ENCODE results near the gene NT5C2. TPM values are rescaled to one million over a fixed set of nuclear protein-coding genes. Genes with fewer than 3 reads are reported as not detected.
"Not testable (repeated sequence)": the region's sequence is repeated elsewhere in the genome, so short reads cannot be mapped to it uniquely, and the experiment has no call there.

The NT5C2 gene
- total RNA-seq, 1 donor: 62.2 TPM

DNA sequence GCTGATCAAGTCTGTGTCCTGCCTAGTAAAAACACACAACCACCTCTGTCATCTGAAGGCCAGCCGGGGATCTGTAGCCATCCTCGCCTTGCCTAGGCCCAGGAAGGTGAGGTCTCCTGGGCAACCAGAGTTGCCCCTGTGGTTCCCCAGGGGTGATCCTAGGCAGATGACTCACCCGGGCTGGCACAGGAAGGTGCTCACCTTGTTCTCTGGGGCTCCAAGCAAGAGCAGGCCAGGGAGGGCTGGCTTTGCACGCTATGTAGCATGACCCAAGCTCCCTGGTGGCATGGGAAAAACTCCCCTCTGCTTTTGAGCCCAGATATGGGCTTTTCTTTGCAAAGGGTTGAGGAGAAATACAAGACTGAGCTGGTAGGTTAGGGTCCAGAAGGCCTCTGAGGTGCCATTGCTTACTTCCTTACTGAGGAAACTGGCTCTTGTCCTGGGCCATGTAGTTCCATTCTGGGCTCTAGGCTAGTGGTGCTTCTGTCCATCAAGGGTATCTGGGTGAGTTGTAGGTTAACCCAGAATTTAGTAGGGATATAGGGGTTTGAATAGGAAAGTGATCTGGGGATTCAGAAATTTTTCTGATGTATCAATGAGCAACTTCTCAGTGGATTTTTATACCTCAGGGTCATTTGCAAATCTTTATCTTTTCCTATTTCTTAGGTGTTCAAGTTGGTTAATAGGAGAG, 112.0 kb downstream of the NT5C2 start:
- H3K9me3 ChIP-seq (ENCODE audit: low read depth, low read length): no peaks in the 10 kb centered on the region
- no peaks in the 10 kb centered on the region for H3K27me3 ChIP-seq (ENCODE audit: insufficient read depth, low read length)
- H3K4me1 ChIP-seq (ENCODE audit: insufficient read depth, low read length): no peaks in the 10 kb centered on the region
- no peak overlapping the region for H3K4me3 ChIP-seq (ENCODE audit: low read length)

DNA sequence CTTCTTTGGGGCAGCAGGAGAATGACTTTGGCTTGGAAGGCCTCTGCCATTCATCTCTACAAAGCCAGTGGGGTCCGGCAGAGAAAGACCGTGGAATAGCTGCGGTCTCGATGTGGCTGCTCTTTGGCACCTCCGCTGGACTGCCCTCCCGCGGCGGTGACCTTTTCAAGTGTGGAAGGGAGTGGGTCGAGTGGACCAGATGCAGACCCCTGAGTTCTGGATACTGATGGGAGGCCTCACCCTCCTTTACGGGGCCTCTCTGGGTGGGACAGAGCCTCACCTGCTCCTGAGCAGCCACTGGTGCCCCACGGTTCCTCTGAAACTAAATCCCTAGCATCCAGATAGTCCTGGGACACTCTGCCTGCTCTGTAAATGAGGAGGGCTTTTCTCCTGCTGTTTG, 113.1 kb downstream of the NT5C2 start:
- Histone ChIP-seq H3K4me3 (ENCODE audit: low read length) (no peak overlapping the region), H3K4me1 (ENCODE audit: insufficient read depth, low read length) (no peaks in the 10 kb centered on the region), H3K27me3 (ENCODE audit: insufficient read depth, low read length) (no peaks in the 10 kb centered on the region), H3K9me3 (ENCODE audit: low read depth, low read length) (no peaks in the 10 kb centered on the region)

DNA sequence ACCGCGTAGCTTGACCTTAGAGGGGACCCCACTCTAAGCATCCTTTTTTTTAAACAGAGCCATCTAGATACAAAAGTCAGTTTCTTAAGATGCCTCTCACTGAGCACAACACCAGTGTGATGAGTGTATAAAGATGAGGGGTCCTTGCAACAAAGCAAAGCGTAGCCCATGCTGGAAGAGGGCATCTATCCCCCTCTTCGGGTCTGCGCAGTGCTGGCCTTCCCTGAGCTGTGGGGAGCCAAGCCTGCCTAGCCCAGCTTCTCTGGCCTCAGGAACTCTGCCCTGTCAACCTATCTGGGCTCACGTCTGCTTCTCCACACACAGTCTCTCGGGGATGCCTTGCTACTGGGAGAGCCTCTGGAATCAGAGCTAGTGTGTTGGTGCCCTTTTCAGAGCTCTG, 114.0 kb downstream of the NT5C2 start:
- no peaks in the 10 kb centered on the region for H3K27me3 ChIP-seq (ENCODE audit: insufficient read depth, low read length)
- no peaks in the 10 kb centered on the region for H3K4me1 ChIP-seq (ENCODE audit: insufficient read depth, low read length)
- H3K9me3 ChIP-seq (ENCODE audit: low read depth, low read length): no peaks in the 10 kb centered on the region
- H3K4me3 ChIP-seq (ENCODE audit: low read length): no peak overlapping the region

GRCh38 chr10:103078676-103079075, 114.4 kb downstream of the NT5C2 start:
- H3K27me3 ChIP-seq (ENCODE audit: insufficient read depth, low read length): no peaks in the 10 kb centered on the region
- no peak overlapping the region for H3K4me3 ChIP-seq (ENCODE audit: low read length)

GRCh38 chr10:103078309-103078615, 114.8 kb downstream of the NT5C2 start:
- no peaks in the 10 kb centered on the region for H3K4me1 ChIP-seq (ENCODE audit: insufficient read depth, low read length)
- no peaks in the 10 kb centered on the region for H3K9me3 ChIP-seq (ENCODE audit: low read depth, low read length)
- no peaks in the 10 kb centered on the region for H3K27me3 ChIP-seq (ENCODE audit: insufficient read depth, low read length)
- H3K4me3 ChIP-seq (ENCODE audit: low read length): no peak overlapping the region

More at GRCh38 chr10:103078676-103079075, 114.4 kb downstream of the NT5C2 start:
- Histone ChIP-seq H3K4me1 (ENCODE audit: insufficient read depth, low read length) (no peaks in the 10 kb centered on the region), H3K9me3 (ENCODE audit: low read depth, low read length) (no peaks in the 10 kb centered on the region)

DNA sequence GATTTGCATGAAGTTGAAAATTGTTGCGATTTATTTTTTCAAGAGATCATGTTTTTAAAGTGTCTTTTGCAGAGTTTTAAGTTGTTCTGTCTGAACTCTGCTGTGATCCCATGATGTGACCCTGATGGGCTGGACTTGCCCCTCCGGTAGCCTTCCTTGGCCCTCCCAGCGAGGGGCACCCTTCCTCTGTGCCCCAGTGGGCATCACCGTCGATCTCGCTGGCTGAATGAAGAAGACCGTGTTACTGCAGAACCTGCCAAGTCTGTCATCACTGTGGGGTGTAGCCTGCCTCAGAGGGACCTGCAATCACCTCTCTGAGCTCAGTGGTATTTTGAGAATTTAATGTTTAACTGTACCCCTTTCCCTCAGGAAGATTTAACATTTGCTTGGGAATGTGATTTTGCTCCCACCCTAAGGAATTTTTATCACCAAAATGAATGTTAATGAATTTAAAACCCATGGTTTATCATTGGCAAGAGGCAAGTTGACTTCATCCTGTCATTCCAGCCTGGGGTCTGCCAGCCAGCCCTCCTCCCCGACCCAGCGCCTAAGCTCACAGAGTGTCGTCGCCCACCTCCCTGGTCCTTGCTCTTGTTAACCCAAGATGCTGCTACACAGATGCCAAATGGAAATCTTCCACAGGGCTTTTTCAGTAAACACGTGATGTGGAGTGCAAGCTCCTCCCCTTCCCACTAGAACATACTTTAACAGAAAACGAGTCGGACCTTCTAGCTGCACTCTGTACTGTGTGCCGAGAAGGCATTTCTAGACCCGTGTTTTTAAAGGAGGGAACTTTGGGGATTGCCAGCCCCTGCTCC, 115.4 kb downstream of the NT5C2 start:
- no peaks in the 10 kb centered on the region for H3K9me3 ChIP-seq (ENCODE audit: low read depth, low read length)
- no peak overlapping the region for H3K4me3 ChIP-seq (ENCODE audit: low read length)
- H3K27me3 ChIP-seq (ENCODE audit: insufficient read depth, low read length): no peaks in the 10 kb centered on the region
- H3K4me1 ChIP-seq (ENCODE audit: insufficient read depth, low read length): no peaks in the 10 kb centered on the region

DNA sequence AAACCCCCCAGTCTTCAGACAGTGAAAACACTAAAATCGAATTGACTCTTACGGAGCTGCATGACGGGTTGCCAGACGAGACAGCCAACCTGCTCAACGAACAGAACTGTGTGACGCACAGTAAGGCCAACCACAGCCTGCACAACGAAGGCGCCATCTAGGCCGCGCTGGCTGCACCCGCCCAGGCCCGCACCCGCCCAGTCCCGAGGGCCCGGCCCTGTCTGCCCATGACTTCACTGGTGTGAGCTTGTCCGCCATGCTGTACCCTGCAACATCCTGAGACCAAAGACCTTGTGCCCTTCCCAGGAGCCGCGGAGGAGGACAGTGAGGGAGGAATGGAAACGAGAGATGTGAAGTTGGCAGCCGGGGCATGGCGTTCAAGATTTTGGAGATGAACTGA, 116.1 kb downstream of the NT5C2 start:
- H3K9me3 ChIP-seq (ENCODE audit: low read depth, low read length): no peaks in the 10 kb centered on the region
- H3K4me1 ChIP-seq (ENCODE audit: insufficient read depth, low read length): no peaks in the 10 kb centered on the region
- H3K4me3 ChIP-seq (ENCODE audit: low read length): no peak overlapping the region
- H3K27me3 ChIP-seq (ENCODE audit: insufficient read depth, low read length): no peaks in the 10 kb centered on the region

- H3K27me3 ChIP-seq (ENCODE audit: insufficient read depth, low read length): no peaks in the 10 kb centered on the region
- H3K4me1 ChIP-seq (ENCODE audit: insufficient read depth, low read length): peaks cover 30% of the 10 kb centered on the region
- no peak overlapping the region for H3K4me3 ChIP-seq (ENCODE audit: low read length)
- no peaks in the 10 kb centered on the region for H3K9me3 ChIP-seq (ENCODE audit: low read depth, low read length)
Observed at GRCh38 chr10:103072891-103073290, 120.2 kb downstream of the NT5C2 start.

DNA sequence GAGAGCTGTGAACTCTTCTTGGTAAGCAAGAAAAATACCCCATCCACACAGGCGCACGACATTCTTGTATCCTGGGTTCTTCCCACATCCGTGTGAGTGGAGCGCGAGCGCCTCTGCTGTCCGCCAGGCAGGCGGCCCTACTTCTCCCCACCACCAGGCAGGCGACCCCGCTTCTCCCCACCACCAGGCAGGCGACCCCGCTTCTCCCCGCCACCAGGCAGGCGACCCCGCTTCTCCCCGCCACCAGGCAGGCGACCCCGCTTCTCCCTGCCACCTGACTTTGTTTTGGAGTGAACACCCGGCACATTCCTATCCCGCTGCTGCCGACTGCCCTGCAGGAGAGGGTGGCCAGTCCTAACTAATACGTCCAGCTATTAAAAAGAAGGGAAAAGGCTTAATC, 120.8 kb downstream of the NT5C2 start:
- H3K9me3 ChIP-seq (ENCODE audit: low read depth, low read length): no peaks in the 10 kb centered on the region
- H3K4me3 ChIP-seq (ENCODE audit: low read length): no peak overlapping the region
- peaks cover 30% of the 10 kb centered on the region for H3K4me1 ChIP-seq (ENCODE audit: insufficient read depth, low read length)
- H3K27me3 ChIP-seq (ENCODE audit: insufficient read depth, low read length): no peaks in the 10 kb centered on the region

DNA sequence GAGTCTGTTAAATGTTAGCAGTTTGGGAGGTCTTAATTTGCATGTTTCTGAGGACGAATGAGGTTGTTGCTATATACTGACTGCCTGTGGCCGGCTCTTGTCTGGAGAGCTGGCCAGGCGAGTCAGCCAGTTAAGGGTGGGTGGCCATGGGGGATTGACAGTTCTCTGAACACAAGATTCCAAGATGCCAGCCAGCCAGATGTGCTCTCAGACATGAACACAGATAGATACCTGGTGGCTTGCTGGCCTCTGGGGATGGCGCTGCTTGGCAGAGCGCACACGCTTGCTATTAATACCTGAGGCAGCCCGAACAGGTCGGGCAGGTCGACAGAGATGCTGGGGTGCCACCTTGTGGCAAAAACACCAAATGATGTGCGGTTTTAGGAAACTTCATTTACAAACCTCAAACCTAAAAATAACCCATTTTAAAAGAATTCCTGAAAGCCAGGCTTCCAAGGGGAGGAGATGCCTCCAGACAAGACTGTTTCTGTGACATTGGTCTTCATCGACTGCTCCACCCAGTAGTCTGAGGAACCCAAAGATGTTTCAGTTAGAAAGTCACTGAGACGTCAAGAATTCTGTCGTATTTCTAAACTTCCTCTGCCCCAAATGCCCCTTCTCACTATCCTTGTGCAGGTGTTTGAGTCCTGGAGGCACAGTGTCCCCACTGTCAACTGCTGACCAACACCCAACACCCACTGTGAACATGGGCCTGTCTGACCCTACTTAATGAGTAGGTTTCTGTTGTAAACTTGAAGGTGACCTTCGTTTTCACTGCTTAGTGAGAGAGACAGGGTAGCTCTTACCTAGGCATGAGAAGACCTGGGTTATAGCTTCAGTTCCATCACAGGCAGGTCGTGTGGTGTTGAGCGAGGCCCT, 123.4 kb downstream of the NT5C2 start:
- Histone ChIP-seq H3K4me1 (ENCODE audit: insufficient read depth, low read length) (peaks cover 30% of the 10 kb centered on the region), H3K9me3 (ENCODE audit: low read depth, low read length) (no peaks in the 10 kb centered on the region), H3K4me3 (ENCODE audit: low read length) (no peak overlapping the region), H3K27me3 (ENCODE audit: insufficient read depth, low read length) (no peaks in the 10 kb centered on the region)

GRCh38 chr10:103067956-103068355, 125.1 kb downstream of the NT5C2 start:
- Histone ChIP-seq H3K9me3 (ENCODE audit: low read depth, low read length) (no peaks in the 10 kb centered on the region), H3K4me3 (ENCODE audit: low read length) (no peak overlapping the region), H3K4me1 (ENCODE audit: insufficient read depth, low read length) (peaks cover 30% of the 10 kb centered on the region), H3K27me3 (ENCODE audit: insufficient read depth, low read length) (no peaks in the 10 kb centered on the region)

DNA sequence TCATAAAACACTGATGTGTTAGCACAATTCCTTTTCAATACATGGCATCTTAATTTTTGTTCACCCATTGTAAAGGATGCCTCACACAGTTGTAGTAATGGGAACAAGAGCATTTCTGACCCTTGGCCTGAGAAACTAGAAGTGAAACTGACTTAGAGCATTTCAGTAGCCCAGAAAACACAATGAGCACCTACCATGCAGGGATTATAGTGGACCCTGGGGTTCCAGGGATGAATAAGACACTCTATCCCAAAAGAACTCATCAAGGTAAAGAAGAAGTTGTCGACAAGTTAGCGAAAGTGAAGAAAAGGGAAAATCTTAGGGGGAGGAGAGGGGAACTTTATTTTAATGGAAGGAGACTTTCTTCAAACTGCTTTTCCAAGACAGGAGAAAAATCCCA, 125.6 kb downstream of the NT5C2 start:
- no peaks in the 10 kb centered on the region for H3K27me3 ChIP-seq (ENCODE audit: insufficient read depth, low read length)
- peaks cover 30% of the 10 kb centered on the region for H3K4me1 ChIP-seq (ENCODE audit: insufficient read depth, low read length)
- H3K4me3 ChIP-seq (ENCODE audit: low read length): no peak overlapping the region
- H3K9me3 ChIP-seq (ENCODE audit: low read depth, low read length): no peaks in the 10 kb centered on the region

DNA sequence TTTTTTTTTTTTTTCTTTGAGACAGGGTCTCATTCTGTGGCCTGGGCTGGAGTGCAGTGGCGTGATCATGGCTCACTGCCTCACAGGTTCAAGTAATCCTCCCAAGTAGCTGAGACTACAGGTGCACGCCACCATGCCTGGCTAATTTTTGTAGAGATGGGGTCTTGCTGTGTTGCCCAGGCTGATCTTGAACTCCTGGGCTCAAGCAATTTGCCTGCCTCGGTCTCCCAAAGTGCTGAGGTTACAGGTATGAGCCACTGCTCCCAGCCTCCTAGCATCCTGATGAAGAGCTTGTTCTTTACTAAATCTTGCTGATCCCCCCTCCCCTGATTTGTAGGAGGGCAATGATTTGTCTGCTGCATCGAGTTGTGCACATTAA, 126.0 kb downstream of the NT5C2 start:
- H3K27me3 ChIP-seq (ENCODE audit: insufficient read depth, low read length); H3K9me3 ChIP-seq (ENCODE audit: low read depth, low read length); H3K4me3 ChIP-seq (ENCODE audit: low read length): not testable (repeated sequence)
- peaks cover 30% of the 10 kb centered on the region for H3K4me1 ChIP-seq (ENCODE audit: insufficient read depth, low read length)

DNA sequence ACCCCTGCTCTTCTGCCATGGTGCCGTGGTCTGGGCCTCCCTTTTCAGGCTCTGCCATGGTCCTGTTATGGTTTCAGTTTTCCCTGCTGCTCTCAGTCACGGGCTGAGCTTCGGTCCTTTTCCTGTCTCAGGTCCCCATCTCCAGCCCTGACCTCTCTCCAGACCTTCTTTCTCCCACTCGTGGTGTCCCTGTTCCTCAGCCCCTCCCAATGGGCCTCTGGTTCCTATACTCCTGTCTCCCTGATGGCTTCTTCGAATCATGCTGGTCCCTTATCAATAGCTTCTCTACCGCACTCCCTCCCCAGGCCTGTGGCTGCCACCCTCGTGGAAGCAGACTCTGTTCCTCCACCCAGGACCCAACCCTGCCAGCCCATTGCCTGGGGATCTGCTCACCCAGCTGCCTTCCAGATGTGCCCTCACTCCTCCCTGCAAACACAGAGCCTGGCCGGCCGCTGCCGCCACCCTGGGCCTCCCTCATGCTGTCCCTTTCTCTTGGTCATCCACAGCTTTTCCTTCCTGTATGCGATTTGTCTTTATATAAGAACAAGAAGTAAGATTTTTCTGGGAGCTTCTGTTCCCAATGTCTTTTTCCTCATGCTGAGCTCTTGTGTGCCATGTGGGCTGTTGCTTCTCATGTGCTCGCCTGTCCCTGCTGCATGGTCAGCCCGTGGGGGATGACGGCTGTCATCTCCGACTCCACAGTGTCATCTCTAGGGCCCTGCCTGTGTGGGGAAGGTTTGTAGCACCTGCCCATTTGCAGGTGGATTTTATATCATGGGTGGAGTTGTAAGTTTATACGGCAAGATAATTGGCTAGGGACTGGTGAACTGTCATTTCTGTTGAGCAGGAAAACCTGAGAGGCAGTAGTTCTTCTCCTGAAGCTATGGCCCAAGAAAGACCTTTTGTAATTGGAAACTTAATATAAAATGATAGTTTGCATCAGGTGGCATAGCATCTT, 126.7 kb downstream of the NT5C2 start:
- no peaks in the 10 kb centered on the region for H3K9me3 ChIP-seq (ENCODE audit: low read depth, low read length)
- no peaks in the 10 kb centered on the region for H3K27me3 ChIP-seq (ENCODE audit: insufficient read depth, low read length)
- H3K4me3 ChIP-seq (ENCODE audit: low read length): no peak overlapping the region
- H3K4me1 ChIP-seq (ENCODE audit: insufficient read depth, low read length): peaks cover 26% of the 10 kb centered on the region
